MM.1S (cell line): ENCODE results near the gene AKT1S1.

Source experiments
- CTCF ChIP-seq: fragments of 300-600 bp; sonication (generic); IDR thresholded peaks from 2 replicates; pipeline ENCODE4 v1.5.1; 2016; ENCODE audit warnings: antibody characterized with exemption, low read length, mixed read lengths
- EZH2 ChIP-seq: fragments of 300-600 bp; sonication (generic); optimal IDR thresholded peaks from 2 replicates; pipeline ENCODE3; 2017; ENCODE audit warnings: low read depth, mild to moderate bottlenecking, antibody characterized with exemption, low read length, mixed read lengths
- EZH2phosphoT487 ChIP-seq: fragments of 300-600 bp; sonication (generic); IDR thresholded peaks from 2 replicates; pipeline ENCODE4 v1.6.1; 2018; ENCODE audit warnings: antibody characterized with exemption, low read length

- TF ChIP-seq CTCF, result no peak
- no peak for TF ChIP-seq EZH2
- no peak for TF ChIP-seq EZH2phosphoT487
These were observed 13.2 kb downstream of the AKT1S1 start for GRCh38 chr19:49863935-49864320.
